ENCODE data around the gene GSE1.

DNA sequence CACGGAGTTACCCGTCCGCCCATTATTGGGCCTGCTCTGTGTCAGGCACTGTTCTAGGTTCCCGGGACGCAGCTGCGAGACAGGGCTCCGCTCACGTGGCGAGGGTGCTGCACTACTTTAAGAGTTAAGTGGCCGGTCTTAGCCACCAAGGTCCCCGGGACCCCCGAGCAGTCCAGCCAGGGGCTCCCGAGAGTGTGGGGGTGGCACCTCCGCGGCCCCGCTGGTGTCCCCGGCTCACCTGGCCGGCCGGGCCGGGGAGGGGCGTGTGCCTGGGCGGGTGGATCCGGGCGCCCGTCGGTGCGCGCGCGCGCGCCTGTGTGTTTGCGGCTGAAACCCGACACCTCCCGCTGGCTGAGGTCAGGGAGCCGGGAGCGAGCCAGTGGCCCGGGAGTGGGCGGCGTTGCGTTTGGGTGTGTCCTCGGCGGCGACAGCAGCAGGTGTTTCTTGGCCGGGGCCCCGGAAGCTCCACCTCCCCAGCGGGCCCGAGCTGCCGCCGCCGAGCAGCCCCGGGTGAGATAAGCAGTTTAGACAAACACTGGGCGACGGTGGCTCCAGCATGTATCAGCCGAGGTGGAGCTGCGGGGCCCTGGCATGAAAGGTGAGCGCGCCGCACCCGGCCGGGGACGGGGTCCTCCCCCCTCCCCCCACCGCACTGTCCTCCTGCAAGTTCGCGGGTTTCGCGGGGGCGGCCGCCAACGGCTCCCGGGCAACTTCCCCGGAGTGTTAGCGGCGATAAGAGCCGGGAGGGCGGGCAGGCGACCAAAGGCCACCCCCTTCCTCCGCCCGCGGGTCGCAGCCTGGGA is at the start of gene GSE1:
- TF ChIP-seq POLR2A (IDR thresholded peaks at IDR 0.05; ENCODE audit: low read depth, low read length) (peak; percentile 54; the same call in 1 of the 2 replicates), POLR2AphosphoS5 (IDR thresholded peaks at IDR 0.05; ENCODE audit: low read depth, low read length) (no peak), TAF1 (IDR thresholded peaks at IDR 0.05; ENCODE audit: borderline replicate concordance, low read depth, low read length) (no peak)

Data from GM12892 (cell line).